Neural cell (in vitro differentiated cells): ENCODE results near the gene PLBD2.

ENCODE experiments used
- EZH2 ChIP-seq: fragments of 200-600, 300-800 bp; shearing (Covaris generic), sonication (generic); IDR thresholded peaks from 2 replicates; pipeline ENCODE4 v1.6.1; 2014; ENCODE audit warnings: antibody characterized with exemption, low read length, borderline replicate concordance, mild to moderate bottlenecking; ENCODE audit not compliant: insufficient read depth, poor library complexity, severe bottlenecking
- MXI1 ChIP-seq: fragments of 450-650 bp; conservative IDR thresholded peaks from 2 replicates; pipeline ENCODE4 v1.6.1; 2014; ENCODE audit warnings: antibody characterized with exemption, mild to moderate bottlenecking; ENCODE audit not compliant: poor library complexity, severe bottlenecking
- POLR2AphosphoS5 ChIP-seq: IDR thresholded peaks from 2 replicates; pipeline ENCODE4 v1.6.1; 2012
- RAD21 ChIP-seq: fragments of 450-650 bp; conservative IDR thresholded peaks from 2 replicates; pipeline ENCODE4 v1.6.1; 2014; ENCODE audit warnings: antibody characterized with exemption, mild to moderate bottlenecking, moderate library complexity
- TF ChIP-seq, protein P1 (sequence below): IDR thresholded peaks from 2 replicates; pipeline ENCODE4 v1.6.1; 2012; ENCODE audit warnings: borderline replicate concordance
- TF ChIP-seq, protein P2 (sequence below): fragments of 450-650 bp; IDR thresholded peaks from 2 replicates; pipeline ENCODE4 v1.5.1; 2014; ENCODE audit warnings: antibody characterized with exemption, mild to moderate bottlenecking, moderate library complexity; ENCODE audit not compliant: poor library complexity, severe bottlenecking

DNA sequence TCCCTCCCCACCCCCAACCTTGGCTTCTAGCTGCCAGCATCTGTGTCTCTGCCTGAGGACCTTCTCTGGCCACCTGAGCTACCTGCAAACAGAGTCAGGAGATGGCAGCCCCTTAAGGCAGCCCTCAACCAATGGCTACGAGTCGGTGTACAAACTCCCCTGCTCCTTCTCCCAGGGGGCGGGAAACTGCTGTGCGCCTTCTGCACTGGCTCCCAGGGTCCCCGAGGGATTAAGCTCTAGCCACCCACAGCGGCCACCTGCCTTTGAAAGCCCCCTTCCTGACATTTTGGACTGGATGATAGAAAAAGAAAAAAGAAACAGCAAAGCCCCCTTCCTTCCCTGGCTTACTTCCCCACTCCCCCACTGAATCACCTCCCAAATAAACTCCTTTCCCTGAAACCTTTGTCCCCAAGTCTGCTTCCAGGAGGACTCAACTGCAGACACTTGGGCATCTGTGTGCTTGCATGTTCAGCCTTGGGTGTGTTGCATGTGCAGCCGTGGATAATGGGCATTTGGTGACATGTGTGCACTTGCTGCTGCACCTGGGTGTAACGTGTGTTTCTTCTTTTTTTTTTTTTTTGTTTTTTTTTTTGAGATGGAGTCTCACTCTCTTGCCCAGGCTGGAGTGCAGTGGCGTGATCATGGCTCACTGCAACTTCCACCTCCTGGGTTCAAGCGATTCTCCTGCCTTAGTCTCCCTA lies 39.3 kb downstream of the PLBD2 start:
- TF ChIP-seq POLR2AphosphoS5 (no peak), EZH2 (no peak), MXI1 (no peak), RAD21 (no peak)
- TF ChIP-seq, protein P1, sequence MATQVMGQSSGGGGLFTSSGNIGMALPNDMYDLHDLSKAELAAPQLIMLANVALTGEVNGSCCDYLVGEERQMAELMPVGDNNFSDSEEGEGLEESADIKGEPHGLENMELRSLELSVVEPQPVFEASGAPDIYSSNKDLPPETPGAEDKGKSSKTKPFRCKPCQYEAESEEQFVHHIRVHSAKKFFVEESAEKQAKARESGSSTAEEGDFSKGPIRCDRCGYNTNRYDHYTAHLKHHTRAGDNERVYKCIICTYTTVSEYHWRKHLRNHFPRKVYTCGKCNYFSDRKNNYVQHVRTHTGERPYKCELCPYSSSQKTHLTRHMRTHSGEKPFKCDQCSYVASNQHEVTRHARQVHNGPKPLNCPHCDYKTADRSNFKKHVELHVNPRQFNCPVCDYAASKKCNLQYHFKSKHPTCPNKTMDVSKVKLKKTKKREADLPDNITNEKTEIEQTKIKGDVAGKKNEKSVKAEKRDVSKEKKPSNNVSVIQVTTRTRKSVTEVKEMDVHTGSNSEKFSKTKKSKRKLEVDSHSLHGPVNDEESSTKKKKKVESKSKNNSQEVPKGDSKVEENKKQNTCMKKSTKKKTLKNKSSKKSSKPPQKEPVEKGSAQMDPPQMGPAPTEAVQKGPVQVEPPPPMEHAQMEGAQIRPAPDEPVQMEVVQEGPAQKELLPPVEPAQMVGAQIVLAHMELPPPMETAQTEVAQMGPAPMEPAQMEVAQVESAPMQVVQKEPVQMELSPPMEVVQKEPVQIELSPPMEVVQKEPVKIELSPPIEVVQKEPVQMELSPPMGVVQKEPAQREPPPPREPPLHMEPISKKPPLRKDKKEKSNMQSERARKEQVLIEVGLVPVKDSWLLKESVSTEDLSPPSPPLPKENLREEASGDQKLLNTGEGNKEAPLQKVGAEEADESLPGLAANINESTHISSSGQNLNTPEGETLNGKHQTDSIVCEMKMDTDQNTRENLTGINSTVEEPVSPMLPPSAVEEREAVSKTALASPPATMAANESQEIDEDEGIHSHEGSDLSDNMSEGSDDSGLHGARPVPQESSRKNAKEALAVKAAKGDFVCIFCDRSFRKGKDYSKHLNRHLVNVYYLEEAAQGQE, result no peak
- TF ChIP-seq, protein P2, sequence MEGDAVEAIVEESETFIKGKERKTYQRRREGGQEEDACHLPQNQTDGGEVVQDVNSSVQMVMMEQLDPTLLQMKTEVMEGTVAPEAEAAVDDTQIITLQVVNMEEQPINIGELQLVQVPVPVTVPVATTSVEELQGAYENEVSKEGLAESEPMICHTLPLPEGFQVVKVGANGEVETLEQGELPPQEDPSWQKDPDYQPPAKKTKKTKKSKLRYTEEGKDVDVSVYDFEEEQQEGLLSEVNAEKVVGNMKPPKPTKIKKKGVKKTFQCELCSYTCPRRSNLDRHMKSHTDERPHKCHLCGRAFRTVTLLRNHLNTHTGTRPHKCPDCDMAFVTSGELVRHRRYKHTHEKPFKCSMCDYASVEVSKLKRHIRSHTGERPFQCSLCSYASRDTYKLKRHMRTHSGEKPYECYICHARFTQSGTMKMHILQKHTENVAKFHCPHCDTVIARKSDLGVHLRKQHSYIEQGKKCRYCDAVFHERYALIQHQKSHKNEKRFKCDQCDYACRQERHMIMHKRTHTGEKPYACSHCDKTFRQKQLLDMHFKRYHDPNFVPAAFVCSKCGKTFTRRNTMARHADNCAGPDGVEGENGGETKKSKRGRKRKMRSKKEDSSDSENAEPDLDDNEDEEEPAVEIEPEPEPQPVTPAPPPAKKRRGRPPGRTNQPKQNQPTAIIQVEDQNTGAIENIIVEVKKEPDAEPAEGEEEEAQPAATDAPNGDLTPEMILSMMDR, result no peak
